HPDE6-E6E7 (cell line): ENCODE results near the gene ATP1A4.
"Not testable (repeated sequence)": the region's sequence is repeated elsewhere in the genome, so short reads cannot be mapped to it uniquely, and the experiment has no call there.

Experiments used
- DNase-seq: peaks from one replicate; pipeline ENCODE4 v3.0.0; 2011; ENCODE audit warnings: missing footprints; ENCODE audit errors: extremely low spot score

The ATP1A4 gene

DNA sequence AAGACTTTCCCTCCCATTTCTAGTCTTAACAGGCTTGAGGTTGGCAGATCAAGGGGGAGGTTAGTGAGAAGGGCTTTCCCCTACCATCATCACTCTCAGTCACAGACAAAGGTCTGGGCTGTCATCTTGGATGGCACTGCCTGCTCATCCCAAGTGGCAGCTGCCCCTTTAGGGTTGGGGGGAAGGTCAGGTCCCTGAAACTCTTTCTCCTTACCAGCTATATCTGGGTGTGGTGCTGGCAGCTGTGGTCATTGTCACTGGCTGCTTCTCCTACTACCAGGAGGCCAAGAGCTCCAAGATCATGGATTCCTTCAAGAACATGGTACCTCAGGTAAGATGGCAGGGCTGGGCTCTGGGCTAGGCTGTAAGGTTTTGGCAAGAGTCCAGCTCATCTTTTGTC lies 27.7 kb upstream of the ATP1A4 start:
- no peak for DNase-seq

DNA sequence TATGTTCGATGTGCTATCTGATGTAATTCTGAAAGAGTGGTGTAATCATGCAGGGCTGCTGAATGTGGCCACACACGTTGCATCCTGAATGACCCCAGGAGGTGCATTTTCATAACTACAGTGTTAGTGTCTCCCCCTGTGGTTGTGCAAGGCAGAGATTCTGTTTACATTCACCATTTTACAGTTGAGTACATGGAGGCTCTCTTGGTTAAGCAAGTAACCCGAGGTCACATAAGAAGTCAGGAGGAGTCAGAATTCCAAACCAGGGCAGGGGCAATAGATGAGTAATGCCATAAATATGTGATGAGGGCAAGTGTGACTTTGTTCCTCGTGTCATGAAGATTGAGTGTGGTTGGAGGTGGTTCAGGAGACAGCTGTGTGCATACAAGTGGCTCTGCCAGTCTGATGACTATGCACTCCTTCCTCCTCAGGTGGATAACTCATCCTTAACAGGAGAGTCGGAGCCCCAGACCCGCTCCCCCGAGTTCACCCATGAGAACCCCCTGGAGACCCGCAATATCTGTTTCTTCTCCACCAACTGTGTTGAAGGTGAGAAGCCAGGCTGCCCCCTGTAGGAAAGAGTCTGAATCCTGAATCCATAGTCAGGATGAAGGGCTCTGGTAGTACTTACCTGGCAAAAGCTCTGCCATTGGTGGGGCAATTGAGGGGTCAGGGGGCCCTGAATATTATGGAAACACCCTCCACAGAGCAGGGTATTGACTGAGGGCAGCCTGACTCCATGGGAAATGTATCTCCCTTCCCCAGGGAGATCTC lies 26.5 kb upstream of the ATP1A4 start:
- DNase-seq = peak; percentile 77

DNA sequence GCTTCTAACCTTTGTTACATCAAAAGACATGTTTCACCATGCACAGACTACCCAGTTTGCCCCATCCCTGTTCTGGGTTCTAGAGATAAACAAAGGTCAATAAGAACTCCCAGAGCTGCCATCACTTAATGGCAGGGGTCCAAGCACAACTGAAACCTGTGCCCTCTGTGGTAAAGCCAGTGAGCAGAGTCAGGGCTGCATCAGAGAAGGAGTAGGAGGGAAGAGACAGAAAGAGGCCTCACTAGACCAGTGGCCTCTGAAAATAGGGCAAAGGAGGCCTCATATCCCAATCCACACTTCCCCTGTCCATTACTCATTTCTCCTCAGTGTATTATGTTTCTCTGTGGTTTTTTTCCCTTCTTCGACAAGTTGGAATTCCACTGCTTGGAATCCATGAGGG lies 25.7 kb upstream of the ATP1A4 start:
- no peak for DNase-seq

DNA sequence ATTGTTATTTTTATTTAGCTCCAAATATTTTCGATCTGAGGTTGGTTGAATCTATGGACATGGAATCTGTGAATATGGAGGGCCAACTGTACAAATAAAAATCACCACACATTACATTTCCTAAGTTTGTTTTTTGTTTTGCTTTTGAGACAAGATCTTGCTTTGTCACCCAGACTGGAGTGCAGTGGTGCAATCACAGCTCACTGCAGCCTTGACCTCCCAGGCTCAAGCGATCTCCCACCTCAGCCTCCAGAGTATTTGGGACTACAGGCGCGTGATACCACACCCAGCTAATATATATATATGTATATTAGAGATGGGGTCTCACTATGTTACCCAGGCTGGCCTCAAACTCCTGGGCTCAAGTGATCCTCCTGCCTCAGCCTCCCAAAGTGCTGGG lies 25.1 kb upstream of the ATP1A4 start:
- DNase-seq = not testable (repeated sequence)

DNA sequence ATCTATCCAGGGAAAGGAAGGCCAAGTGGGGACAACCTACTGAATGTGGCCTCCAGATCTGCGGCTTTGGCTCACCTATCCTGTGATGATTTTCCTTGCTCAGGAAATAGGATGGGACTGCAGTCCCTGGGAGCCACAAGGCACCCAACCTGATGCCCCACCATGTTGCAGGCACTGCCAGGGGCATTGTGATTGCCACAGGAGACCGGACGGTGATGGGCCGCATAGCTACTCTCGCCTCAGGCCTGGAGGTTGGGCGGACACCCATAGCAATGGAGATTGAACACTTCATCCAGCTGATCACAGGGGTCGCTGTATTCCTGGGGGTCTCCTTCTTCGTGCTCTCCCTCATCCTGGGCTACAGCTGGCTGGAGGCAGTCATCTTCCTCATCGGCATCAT lies 24.0 kb upstream of the ATP1A4 start:
- no peak for DNase-seq

DNA sequence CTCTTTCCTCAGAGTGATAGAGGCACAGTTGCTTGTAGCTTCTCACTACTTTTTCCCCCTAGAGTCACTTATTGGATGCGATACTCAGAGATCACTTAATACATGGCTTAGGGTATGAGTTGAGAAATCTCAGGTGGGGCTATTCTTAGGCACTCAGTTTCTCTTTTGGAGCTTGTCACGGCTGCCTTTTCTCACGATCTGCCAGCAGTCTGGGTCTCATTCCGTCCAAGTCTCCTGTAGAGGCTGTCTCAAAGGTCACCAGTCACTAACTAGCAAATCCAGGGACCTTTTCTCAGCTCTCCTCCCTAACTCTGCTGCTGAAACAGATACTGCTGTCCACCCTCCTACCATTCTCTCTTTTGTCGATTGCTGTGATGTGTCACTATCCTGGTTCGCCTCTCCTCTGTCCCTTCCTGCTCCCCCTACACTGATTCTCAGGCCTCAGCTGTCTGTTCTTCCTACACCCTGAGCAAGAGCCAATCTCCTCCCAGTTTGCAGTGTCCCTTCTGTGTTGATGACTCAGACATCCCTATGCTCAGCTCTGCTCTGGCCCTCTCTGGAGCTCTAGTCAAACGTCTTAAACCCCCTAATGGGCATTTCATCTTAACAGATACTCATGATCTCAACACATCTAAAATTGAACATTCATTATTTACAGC lies 23.4 kb upstream of the ATP1A4 start:
- DNase-seq = no peak

DNA sequence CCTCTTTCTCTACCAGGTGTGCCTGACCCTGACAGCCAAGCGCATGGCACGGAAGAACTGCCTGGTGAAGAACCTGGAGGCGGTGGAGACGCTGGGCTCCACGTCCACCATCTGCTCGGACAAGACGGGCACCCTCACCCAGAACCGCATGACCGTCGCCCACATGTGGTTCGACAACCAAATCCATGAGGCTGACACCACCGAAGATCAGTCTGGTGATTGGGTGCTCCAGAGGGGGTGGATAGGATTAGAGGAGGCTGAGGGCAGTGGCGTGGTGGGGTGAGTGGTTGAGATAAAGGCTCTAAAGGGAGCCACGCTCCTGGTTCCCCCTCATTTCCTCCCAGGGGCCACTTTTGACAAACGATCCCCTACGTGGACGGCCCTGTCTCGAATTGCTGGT lies 22.8 kb upstream of the ATP1A4 start:
- DNase-seq = no peak

DNA sequence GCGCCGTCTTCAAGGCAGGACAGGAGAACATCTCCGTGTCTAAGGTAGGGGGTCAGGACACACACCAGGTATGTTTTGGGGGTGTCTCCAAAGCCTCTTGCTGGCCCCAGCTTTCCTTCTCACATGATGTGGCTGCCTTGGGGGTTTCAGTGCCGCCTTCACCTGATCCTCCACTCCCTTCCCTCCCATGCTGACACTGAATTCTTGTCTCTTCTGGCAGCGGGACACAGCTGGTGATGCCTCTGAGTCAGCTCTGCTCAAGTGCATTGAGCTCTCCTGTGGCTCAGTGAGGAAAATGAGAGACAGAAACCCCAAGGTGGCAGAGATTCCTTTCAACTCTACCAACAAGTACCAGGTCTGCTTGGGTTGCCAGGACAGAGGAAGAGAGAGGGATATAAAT lies 22.4 kb upstream of the ATP1A4 start:
- no peak for DNase-seq

DNA sequence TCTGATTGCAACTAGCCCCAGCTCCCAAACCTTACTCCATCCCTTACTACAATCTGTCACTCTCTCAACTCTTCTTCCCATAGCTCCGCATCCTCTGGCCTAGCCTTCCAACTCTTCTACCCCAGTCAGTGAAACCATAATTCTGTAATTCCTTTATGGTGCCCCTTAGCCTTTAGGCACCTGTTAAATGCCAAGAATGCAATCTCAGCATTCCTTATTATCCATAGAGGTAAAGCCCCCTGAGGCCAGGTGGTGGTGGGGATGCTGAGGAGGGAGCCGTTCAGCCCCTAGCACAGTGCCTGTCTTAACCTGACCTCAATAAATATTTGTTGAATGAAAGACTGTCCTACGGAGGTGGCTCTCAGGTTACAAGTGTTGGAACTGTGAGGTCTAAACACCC lies 21.8 kb upstream of the ATP1A4 start:
- no peak for DNase-seq

DNA sequence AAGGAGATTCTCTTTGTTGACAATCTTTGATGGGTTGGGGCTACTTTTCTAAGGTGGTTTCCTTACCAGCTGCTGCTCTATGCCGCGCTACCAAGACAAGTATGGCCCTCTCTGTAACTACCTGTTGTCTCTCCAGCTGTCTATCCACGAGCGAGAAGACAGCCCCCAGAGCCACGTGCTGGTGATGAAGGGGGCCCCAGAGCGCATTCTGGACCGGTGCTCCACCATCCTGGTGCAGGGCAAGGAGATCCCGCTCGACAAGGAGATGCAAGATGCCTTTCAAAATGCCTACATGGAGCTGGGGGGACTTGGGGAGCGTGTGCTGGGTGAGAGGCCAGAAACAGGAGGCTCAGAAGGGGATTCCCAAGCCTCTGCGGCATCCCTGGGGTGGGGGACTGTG lies 21.4 kb upstream of the ATP1A4 start:
- no peak for DNase-seq

DNA sequence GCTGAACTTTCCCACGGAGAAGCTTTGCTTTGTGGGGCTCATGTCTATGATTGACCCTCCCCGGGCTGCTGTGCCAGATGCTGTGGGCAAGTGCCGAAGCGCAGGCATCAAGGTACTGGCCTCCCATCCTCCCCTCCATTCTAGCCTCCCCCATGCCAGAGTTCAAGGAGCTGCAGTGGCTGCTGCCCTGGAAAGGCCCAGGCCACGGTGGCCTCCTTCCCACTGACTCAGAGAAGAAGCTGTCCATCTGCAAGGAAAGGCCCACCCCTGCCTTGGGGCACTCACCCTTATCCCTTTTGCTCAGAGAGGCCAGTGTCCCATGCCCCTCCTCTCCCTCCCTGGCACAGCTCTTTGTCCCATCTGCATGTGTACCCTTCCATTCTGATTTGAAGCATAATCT lies 20.9 kb upstream of the ATP1A4 start:
- no peak for DNase-seq

DNA sequence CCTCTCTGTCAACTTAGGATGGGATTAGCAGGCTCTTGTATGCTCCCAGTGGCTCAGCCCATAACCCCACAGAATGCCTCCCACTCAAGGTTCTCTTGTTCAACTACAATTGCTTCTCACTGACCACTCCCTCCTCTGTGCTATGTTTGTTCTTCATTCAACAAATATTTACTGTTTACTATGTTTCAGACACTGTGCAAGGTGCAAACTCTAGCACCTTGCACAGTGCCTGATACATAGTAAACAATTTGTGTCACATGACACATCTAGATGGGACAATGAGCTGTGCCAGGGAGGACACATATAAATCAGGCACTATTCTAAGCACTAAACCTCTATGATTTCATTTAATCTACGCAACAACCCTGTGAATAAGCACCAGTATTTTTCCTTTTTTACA lies 20.5 kb upstream of the ATP1A4 start:
- DNase-seq = no peak

DNA sequence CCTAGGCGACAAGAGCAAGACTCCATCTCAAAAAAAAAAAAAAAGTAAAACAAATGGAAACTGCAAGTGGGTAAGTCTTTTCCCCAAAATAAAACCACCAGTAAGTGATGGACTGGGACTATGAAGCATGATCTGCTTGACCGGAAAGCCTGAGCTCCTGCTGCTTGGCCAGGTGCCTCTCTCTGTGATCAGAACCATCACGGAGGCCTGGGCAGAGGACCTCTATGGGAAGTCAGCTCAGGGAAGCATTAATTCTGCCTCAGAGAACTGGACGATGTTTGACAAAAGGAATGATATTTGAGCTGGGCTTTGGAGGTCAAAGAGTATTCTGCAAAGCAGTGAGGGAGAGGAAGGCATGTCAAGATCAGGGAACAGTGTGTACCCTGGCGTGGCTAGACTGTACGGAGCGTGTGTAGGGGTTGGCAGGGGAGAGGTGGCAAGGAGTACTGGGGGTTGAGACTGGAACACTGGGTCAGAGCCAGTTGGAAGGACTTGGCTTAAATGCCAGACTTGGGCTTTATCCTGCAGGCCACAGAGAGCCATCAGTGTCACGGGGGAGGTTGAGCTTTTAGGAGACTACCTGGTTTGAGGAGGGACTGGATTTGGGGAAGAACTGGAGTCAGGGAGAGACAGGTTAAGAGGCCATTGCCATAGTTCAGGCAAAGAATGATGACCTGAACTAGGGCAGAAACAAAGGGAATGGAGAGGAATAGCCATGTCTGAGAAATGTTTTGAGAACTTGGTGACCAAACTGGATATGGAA lies 19.4 kb upstream of the ATP1A4 start:
- DNase-seq = no peak

DNA sequence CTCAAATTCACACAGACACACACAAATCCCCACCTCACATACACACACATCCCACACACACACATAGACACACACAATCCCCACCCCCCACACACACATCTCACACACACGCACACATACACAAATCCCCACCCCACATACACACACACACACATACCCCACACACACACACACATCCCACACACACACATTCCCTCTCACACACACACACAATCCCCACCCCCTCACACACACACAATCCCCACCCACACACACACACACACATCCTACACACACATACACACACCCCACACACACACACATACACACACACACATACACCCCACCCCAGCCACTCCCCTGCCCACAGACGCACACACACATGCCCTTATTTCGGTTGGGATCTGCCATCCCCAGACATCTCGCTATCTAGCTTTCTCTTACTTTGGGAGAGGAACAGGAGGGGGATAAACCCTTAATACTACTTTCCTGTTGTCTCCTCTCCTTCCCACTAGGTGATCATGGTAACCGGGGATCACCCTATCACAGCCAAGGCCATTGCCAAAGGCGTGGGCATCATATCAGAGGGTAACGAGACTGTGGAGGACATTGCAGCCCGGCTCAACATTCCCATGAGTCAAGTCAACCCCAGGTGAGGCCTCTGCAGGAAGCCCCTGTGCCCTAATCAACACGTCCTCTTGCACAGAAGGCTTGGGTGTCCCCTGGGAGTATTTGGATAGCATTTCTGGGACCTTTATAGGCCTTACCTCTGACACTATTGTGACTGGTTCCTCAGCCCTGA lies 17.2 kb upstream of the ATP1A4 start:
- DNase-seq = no peak

DNA sequence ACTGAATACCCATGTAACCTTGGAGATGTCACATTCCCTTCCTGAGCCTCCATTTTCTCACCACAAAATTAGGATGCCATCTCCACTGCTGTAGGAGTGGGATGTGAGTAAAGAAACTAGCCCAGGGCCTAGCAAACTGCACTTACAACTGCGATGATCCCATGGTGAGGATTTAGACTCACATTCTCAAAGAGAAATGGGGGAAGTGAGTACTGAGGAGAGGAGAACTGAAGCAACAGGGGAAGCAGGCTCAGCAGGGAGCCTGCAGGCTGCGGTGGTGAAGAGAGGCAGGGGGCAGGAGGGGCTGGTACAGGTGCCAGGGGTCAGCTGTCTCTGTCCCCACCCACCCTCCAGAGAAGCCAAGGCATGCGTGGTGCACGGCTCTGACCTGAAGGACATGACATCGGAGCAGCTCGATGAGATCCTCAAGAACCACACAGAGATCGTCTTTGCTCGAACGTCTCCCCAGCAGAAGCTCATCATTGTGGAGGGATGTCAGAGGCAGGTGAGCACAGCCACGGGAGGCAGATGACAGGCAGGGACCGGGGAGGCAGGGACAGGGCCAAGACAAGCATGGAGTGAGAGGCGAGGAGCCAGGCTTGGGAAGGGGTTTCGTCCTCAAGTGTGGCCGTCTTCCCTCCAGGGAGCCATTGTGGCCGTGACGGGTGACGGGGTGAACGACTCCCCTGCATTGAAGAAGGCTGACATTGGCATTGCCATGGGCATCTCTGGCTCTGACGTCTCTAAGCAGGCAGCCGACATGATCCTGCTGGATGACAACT lies 16.4 kb upstream of the ATP1A4 start:
- no peak for DNase-seq

DNA sequence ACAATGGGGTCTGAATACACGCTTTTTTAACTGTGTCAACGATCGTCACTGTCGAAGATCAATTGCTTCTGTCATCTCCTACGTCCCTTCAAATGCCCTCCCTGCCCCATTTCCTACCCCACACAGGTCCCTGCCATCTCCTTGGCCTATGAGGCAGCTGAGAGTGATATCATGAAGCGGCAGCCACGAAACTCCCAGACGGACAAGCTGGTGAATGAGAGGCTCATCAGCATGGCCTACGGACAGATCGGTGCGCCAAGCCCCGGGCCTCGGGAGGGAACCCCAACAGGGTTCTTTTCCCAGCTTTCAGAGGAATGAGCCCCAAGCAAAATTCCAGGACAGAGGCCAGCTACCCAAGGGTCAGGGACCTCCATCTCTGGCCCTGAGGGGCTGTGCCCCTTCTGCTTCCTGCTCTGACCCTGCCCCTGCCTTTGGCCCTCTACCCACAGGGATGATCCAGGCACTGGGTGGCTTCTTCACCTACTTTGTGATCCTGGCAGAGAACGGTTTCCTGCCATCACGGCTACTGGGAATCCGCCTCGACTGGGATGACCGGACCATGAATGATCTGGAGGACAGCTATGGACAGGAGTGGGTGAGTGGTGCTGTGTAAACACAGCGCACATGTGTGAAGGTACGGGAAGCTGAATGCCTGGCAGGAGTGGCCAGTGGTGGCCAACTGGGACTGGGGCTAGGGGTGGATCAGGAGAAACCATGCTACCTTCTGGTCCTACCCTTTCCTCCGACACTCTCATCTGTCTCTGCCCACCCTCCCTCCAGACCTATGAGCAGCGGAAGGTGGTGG lies 15.1 kb upstream of the ATP1A4 start:
- DNase-seq = no peak

DNA sequence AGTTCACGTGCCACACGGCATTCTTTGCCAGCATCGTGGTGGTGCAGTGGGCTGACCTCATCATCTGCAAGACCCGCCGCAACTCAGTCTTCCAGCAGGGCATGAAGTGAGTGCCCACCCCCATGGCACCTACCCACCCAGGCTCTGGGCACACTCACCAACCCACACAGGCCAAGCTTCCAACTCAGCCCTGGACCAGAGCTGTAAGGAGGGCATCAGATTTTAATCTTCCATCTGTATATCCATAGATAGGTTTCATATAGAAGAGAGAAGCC lies 14.5 kb upstream of the ATP1A4 start:
- no peak for DNase-seq

DNA sequence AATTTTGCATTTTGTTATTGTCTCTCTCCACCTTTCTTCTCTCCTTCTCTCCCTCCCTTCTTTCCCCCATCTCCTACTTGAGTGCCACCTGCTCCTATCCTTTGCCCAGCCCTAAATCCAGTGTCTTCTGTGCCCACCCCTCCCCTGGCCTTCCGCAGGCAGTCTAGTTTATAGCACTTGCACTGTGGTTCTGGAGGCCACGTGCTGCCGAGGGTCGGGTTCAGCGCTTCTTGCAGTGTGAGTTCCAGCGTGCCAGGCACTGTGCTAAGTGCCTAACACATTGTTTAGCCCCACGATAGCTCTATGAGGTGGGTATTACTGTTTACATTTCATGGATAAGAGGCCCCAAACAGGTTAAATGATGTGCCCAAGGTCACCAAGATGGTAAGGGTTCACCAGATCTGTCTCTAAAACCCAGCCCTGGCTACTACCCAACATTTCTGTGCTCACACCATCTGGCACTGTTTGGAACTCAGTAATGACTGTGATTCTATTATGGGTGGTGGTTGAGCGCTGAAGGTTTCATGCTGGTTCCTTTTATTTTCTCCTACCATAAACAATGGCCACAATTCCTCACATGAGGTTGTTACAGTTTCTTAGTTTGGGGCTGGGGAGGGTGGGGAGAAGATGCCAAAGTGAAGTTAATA lies 14.1 kb upstream of the ATP1A4 start:
- DNase-seq = no peak

DNA sequence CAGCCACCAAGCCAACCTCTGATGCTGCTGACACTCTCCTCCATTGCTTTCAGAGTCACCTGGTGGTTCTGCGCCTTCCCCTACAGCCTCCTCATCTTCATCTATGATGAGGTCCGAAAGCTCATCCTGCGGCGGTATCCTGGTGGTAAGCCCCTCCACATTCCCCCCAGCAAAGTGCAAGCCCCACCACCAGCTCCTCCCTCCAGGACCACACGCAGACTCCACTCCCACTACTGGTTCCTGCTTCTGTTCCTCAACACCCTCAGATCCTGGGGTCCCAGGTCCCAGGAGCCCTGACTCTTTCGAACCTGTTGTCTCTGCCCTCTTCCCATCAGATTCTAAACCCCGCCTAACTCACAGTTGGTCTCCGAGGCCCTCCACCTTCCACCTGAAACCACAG lies 11.6 kb upstream of the ATP1A4 start:
- no peak for DNase-seq

DNA sequence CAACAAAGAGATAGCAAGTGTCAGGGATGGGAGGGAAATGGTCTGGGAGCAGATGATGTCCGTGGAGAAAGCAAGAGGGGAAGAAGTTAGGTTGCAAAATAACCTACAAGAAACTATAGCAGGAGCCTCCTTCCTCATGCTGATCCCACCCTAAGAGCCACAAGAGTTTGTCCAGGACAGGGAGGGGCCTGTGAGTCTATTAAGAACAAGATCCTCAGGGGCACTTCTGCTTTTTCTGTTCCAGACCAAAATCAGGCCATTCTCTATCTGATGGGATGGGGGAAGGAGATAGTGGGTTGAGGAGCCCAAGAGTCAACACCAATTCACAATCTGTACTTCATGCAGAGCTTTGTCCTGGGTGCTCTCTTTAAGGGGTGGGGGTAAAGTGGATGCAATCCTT lies 7.7 kb upstream of the ATP1A4 start:
- DNase-seq = no peak
